Measurements from ENCODE around the gene TPM1.
"Not testable (repeated sequence)": the region's sequence is repeated elsewhere in the genome, so short reads cannot be mapped to it uniquely, and the experiment has no call there.

The TPM1 gene

GRCh38 chr15:63099581-63099980, 57.0 kb downstream of the TPM1 start:
- not testable (repeated sequence) for DNase-seq (ENCODE audit: low spot score)

GRCh38 chr15:63103416-63103815, 60.9 kb downstream of the TPM1 start:
- DNase-seq (ENCODE audit: low spot score), result no peak

- no peak for DNase-seq (ENCODE audit: low spot score)
Observed at GRCh38 chr15:63104727-63105126, 62.2 kb downstream of the TPM1 start.

GRCh38 chr15:63105354-63105753, 62.8 kb downstream of the TPM1 start:
- not testable (repeated sequence) for DNase-seq (ENCODE audit: low spot score)

GRCh38 chr15:63107895-63108546, 65.5 kb downstream of the TPM1 start:
- no peak for DNase-seq (ENCODE audit: low spot score)

GRCh38 chr15:63109498-63109897, 67.0 kb downstream of the TPM1 start:
- DNase-seq (ENCODE audit: low spot score), result no peak

- DNase-seq (ENCODE audit: low spot score), result no peak
Observed at GRCh38 chr15:63109920-63110319, 67.4 kb downstream of the TPM1 start.

- DNase-seq (ENCODE audit: low spot score), result no peak
Observed at GRCh38 chr15:63110428-63111026, 68.0 kb downstream of the TPM1 start.

- DNase-seq (ENCODE audit: low spot score), result no peak
Observed at GRCh38 chr15:63111481-63111880, 68.9 kb downstream of the TPM1 start.

GRCh38 chr15:63112871-63113270, 70.3 kb downstream of the TPM1 start:
- DNase-seq (ENCODE audit: low spot score), result no peak

GRCh38 chr15:63114465-63114864, 71.9 kb downstream of the TPM1 start:
- DNase-seq (ENCODE audit: low spot score), result no peak

All from kidney capillary endothelial cell (primary cell).